Lung (tissue), 12 donors: ENCODE results near the gene KCNQ5. TPM values are rescaled to one million over a fixed set of nuclear protein-coding genes. Genes with fewer than 3 reads are reported as not detected.

Source experiments
- ATAC-seq: fragments of 200-7000 bp; cut with Tn5 transposase; one replicate; pipeline ENCODE4 v1.9.1; 2020; ENCODE audit warnings: moderate number of reproducible peaks; ENCODE audit not compliant: insufficient read depth, low FRiP score
- DNase-seq, 3 donors: peaks; one replicate each; pipeline ENCODE4 v3.0.0-alpha.2; 2013 to 2017
- H3K27ac ChIP-seq, 2 donors: one replicate each; pipeline ENCODE4 v1.5.1; 2013; ENCODE audit warnings: mild to moderate bottlenecking in 2 of 2, moderate library complexity in 2 of 2, control low read depth in 1 of 2, inconsistent platforms in 1 of 2, low read depth in 1 of 2, low read length in 1 of 2
- H3K27me3 ChIP-seq, 3 donors: one replicate each; pipeline ENCODE4 v1.5.1; 2013; ENCODE audit warnings: low read length in 2 of 3; ENCODE audit not compliant: control insufficient read depth in 3 of 3, insufficient read depth in 3 of 3
- H3K36me3 ChIP-seq, 4 donors: one replicate each; pipeline ENCODE4 v1.5.1; 2013; ENCODE audit warnings: low read length in 4 of 4, mild to moderate bottlenecking in 1 of 4, moderate library complexity in 1 of 4; ENCODE audit not compliant: control insufficient read depth in 4 of 4, insufficient read depth in 4 of 4
- H3K4me1 ChIP-seq, 5 donors: one replicate each; pipeline ENCODE4 v1.5.1; 2013; ENCODE audit warnings: low read length in 5 of 5, mild to moderate bottlenecking in 2 of 5, moderate library complexity in 1 of 5; ENCODE audit not compliant: control insufficient read depth in 5 of 5, insufficient read depth in 5 of 5
- H3K4me3 ChIP-seq: one replicate; pipeline ENCODE4 v1.5.1; 2013; ENCODE audit warnings: mild to moderate bottlenecking, control low read depth, moderate library complexity
- H3K9ac ChIP-seq, 2 donors: one replicate each; pipeline ENCODE4 v1.5.1; 2013; ENCODE audit warnings: low read length in 2 of 2, control low read depth in 1 of 2; ENCODE audit not compliant: insufficient read depth in 1 of 2
- H3K9me3 ChIP-seq, 4 donors: one replicate each; pipeline ENCODE4 v1.5.1; 2013; ENCODE audit warnings: low read length in 3 of 4, mild to moderate bottlenecking in 1 of 4, moderate library complexity in 1 of 4; ENCODE audit not compliant: control insufficient read depth in 4 of 4, insufficient read depth in 3 of 4
- CTCF ChIP-seq: IDR thresholded peaks from 2 replicates; pipeline ENCODE4 v1.5.1; 2012; ENCODE audit warnings: mild to moderate bottlenecking; ENCODE audit errors: control extremely low read depth, extremely low read depth
- WGBS, 2 donors: extraction: QIAGEN DNeasy Blood & Tissue Kit; methylation state at CpG; one replicate each; pipeline ENCODE4 v1.1.7; 2013; 5-methylcytosine and 5-hydroxymethylcytosine counted together
- polyA plus RNA-seq, 2 donors: library from polyadenylated mRNA; stranded (reverse); fragments of 200-250 nt; gene quantifications; one replicate each; pipeline ENCODE4 v1.2.1, GENCODE V29; 2013
- total RNA-seq, 2 donors: library from RNA; depleted of rRNA in 1 of 2; stranded (reverse); fragments of >200 nt in 1 of 2; gene quantifications; one replicate each; pipeline ENCODE4 v1.2.1, GENCODE V29; 2014 to 2021
- donor health status: control.
- donor health status: control.
- donor health status: Bipolar disorder and iron deficiency.
- donor health status: healthy.
- donor health status: DM: yes; HTN: yes; CAD: no.

The KCNQ5 gene
- total and polyA plus RNA-seq, 4 donors = 0.12 to 5.7 (median 0.46) TPM

- H3K36me3 ChIP-seq = no peaks in the 10 kb centered on the region
- no peak overlapping the region for H3K27ac ChIP-seq
- no peaks in the 10 kb centered on the region for H3K27me3 ChIP-seq
- H3K9ac ChIP-seq = no peak overlapping the region
- TF ChIP-seq CTCF = no peak
- DNase-seq (no peak), ATAC-seq (no peak)
- no peaks in the 10 kb centered on the region for H3K9me3 ChIP-seq
- no peaks in the 10 kb centered on the region for H3K4me1 ChIP-seq
- H3K4me3 ChIP-seq = no peak overlapping the region
Measured at GRCh38 chr6:73002588-73002987, 380.7 kb downstream of the KCNQ5 start.

GRCh38 chr6:73003302-73003701 lies 381.4 kb downstream of the KCNQ5 start:
- no peak overlapping the region for H3K27ac ChIP-seq
- no peaks in the 10 kb centered on the region for H3K4me1 ChIP-seq
- WGBS, 2 donors = 66 to 78% methylated on average over 3 of the region's 3 CpGs
- no peak overlapping the region for H3K4me3 ChIP-seq
- H3K27me3 ChIP-seq = no peaks in the 10 kb centered on the region
- no peak for TF ChIP-seq CTCF
- H3K36me3 ChIP-seq = no peaks in the 10 kb centered on the region
- DNase-seq (no peak), ATAC-seq (no peak)
- H3K9me3 ChIP-seq = no peaks in the 10 kb centered on the region
- no peak overlapping the region for H3K9ac ChIP-seq

- H3K27me3 ChIP-seq = no peaks in the 10 kb centered on the region
- DNase-seq (no peak), ATAC-seq (no peak)
- no peak overlapping the region for H3K9ac ChIP-seq
- no peak for TF ChIP-seq CTCF
- no peak overlapping the region for H3K4me3 ChIP-seq
- H3K27ac ChIP-seq = no peak overlapping the region
- no peaks in the 10 kb centered on the region for H3K4me1 ChIP-seq
- H3K9me3 ChIP-seq = no peaks in the 10 kb centered on the region
- no peaks in the 10 kb centered on the region for H3K36me3 ChIP-seq
Measured at GRCh38 chr6:73004231-73004630, 382.4 kb downstream of the KCNQ5 start.

GRCh38 chr6:73004861-73005260 lies 383.0 kb downstream of the KCNQ5 start:
- TF ChIP-seq CTCF = no peak
- H3K27me3 ChIP-seq = no peaks in the 10 kb centered on the region
- DNase-seq (no peak), ATAC-seq (no peak)
- no peaks in the 10 kb centered on the region for H3K9me3 ChIP-seq
- H3K9ac ChIP-seq = no peak overlapping the region
- WGBS, 2 donors = 82 to 90% methylated on average over 2 of the region's 2 CpGs
- H3K4me3 ChIP-seq = no peak overlapping the region
- no peaks in the 10 kb centered on the region for H3K4me1 ChIP-seq
- H3K36me3 ChIP-seq = no peaks in the 10 kb centered on the region
- H3K27ac ChIP-seq = no peak overlapping the region
